ENCODE results near the gene CRHR1.

- TF ChIP-seq POLR2A (IDR thresholded peaks at IDR 0.05) (no peak), CTCF (IDR thresholded peaks at IDR 0.05) (no peak)
Observed at GRCh38 chr17:45855691-45856336, 71.7 kb downstream of the CRHR1 start.

Measured in thyroid gland (tissue), 4 donors.